ENCODE results near the gene ANKS1B. TPM values are rescaled to one million over a fixed set of nuclear protein-coding genes. Genes with fewer than 3 reads are reported as not detected.

Gene ANKS1B
- total and polyA plus RNA-seq, 4 donors: 0.03 to 3.4 (median 0.53) TPM

- no peak overlapping the region for H3K27ac ChIP-seq (ENCODE audit: low read depth in 1 of 2, low read length in 2 of 2)
- TF ChIP-seq REST (IDR thresholded peaks at IDR 0.05): no peak
- TF ChIP-seq TAF1 (conservative IDR thresholded peaks at IDR 0.05): no peak
- H3K36me3 ChIP-seq (ENCODE audit: control insufficient read depth in 4 of 4, insufficient read depth in 3 of 4, low read depth in 1 of 4, low read length in 3 of 4): no peaks in the 10 kb centered on the region
- no peak for DNase-seq (ENCODE audit: low spot score)
- no peaks in the 10 kb centered on the region for H3K9me3 ChIP-seq (ENCODE audit: control insufficient read depth in 4 of 4, low read length in 3 of 4)
- no peaks in the 10 kb centered on the region for H3K4me1 ChIP-seq (ENCODE audit: control insufficient read depth in 4 of 4, insufficient read depth in 4 of 4, low read length in 3 of 4)
- no peak overlapping the region for H3K9ac ChIP-seq (ENCODE audit: low read depth in 1 of 2, low read length in 2 of 2)
- H3K4me3 ChIP-seq (ENCODE audit: low read depth in 1 of 3, low read length in 3 of 3): no peak overlapping the region
- H3K27me3 ChIP-seq (ENCODE audit: control insufficient read depth in 4 of 4, insufficient read depth in 4 of 4, low read length in 3 of 4): peaks cover 0 to 2% (median 0%) of the 10 kb centered on the region in 4 donors
- WGBS: 78% methylated on average over 2 of the region's 2 CpGs
These were observed 1191.6 kb downstream of the ANKS1B start for GRCh38 chr12:98793121-98793520.

- Histone ChIP-seq H3K9me3 (ENCODE audit: control insufficient read depth in 4 of 4, low read length in 3 of 4) (no peaks in the 10 kb centered on the region), H3K27ac (ENCODE audit: low read depth in 1 of 2, low read length in 2 of 2) (no peak overlapping the region), H3K4me3 (ENCODE audit: low read depth in 1 of 3, low read length in 3 of 3) (no peak overlapping the region), H3K9ac (ENCODE audit: low read depth in 1 of 2, low read length in 2 of 2) (no peak overlapping the region), H3K27me3 (ENCODE audit: control insufficient read depth in 4 of 4, insufficient read depth in 4 of 4, low read length in 3 of 4) (peaks cover 0 to 2% (median 0%) of the 10 kb centered on the region in 4 donors), H3K36me3 (ENCODE audit: control insufficient read depth in 4 of 4, insufficient read depth in 3 of 4, low read depth in 1 of 4, low read length in 3 of 4) (no peaks in the 10 kb centered on the region), H3K4me1 (ENCODE audit: control insufficient read depth in 4 of 4, insufficient read depth in 4 of 4, low read length in 3 of 4) (no peaks in the 10 kb centered on the region)
- DNase-seq (ENCODE audit: low spot score): no peak
- WGBS: 90% methylated on average over 3 of the region's 3 CpGs
- TF ChIP-seq HNF4G (IDR thresholded peaks at IDR 0.05): no peak
- no peak for TF ChIP-seq JUND (IDR thresholded peaks at IDR 0.05)
- TF ChIP-seq HNF4A (conservative IDR thresholded peaks at IDR 0.05): no peak
- no peak for TF ChIP-seq ZBTB33 (IDR thresholded peaks at IDR 0.05)
- no peak for TF ChIP-seq RXRA (IDR thresholded peaks at IDR 0.05)
These were observed 1193.3 kb downstream of the ANKS1B start for GRCh38 chr12:98791406-98791805.

- DNase-seq (ENCODE audit: low spot score): no peak
- no peak overlapping the region for H3K27ac ChIP-seq (ENCODE audit: low read depth in 1 of 2, low read length in 2 of 2)
- no peak overlapping the region for H3K9ac ChIP-seq (ENCODE audit: low read depth in 1 of 2, low read length in 2 of 2)
- H3K9me3 ChIP-seq (ENCODE audit: control insufficient read depth in 4 of 4, low read length in 3 of 4): no peaks in the 10 kb centered on the region
- H3K4me1 ChIP-seq (ENCODE audit: control insufficient read depth in 4 of 4, insufficient read depth in 4 of 4, low read length in 3 of 4): no peaks in the 10 kb centered on the region
- 93% methylated on average over 5 of the region's 5 CpGs for WGBS
- no peaks in the 10 kb centered on the region for H3K27me3 ChIP-seq (ENCODE audit: control insufficient read depth in 4 of 4, insufficient read depth in 4 of 4, low read length in 3 of 4)
- TF ChIP-seq RAD21 (IDR thresholded peaks at IDR 0.05) (no peak), FOXA1 (IDR thresholded peaks at IDR 0.05) (no peak), SP1 (IDR thresholded peaks at IDR 0.05) (no peak), EGR1 (IDR thresholded peaks at IDR 0.05; ENCODE audit: low read depth in 2 of 2) (no peak), TAF1 (conservative IDR thresholded peaks at IDR 0.05) (no peak), ATF3 (IDR thresholded peaks at IDR 0.05) (no peak), JUND (IDR thresholded peaks at IDR 0.05) (no peak), HNF4G (IDR thresholded peaks at IDR 0.05) (no peak), RXRA (IDR thresholded peaks at IDR 0.05) (no peak), CTCF (IDR thresholded peaks at IDR 0.05; ENCODE audit: low read depth, low read length, missing input control) (no peak), ZBTB33 (IDR thresholded peaks at IDR 0.05) (no peak), FOXA2 (IDR thresholded peaks at IDR 0.05) (no peak)
- H3K36me3 ChIP-seq (ENCODE audit: control insufficient read depth in 4 of 4, insufficient read depth in 3 of 4, low read depth in 1 of 4, low read length in 3 of 4): no peaks in the 10 kb centered on the region
- no peak overlapping the region for H3K4me3 ChIP-seq (ENCODE audit: low read depth in 1 of 3, low read length in 3 of 3)
These were observed 1196.3 kb downstream of the ANKS1B start for GRCh38 chr12:98788396-98788795.
